HG03354 (cell line): ENCODE measurements around the gene CENPP.

ENCODE experiments used
- ATAC-seq: cut with Tn5 transposase; IDR thresholded peaks from one replicate; pipeline ENCODE4 v1.9.1; 2021; ENCODE audit warnings: mild to moderate bottlenecking; ENCODE audit not compliant: unreplicated experiment, poor library complexity, severe bottlenecking

The CENPP gene

GRCh38 chr9:92325269-92325990 is at the start of gene CENPP, which contains the start of gene NOL8:
Gene CENPP, plus strand, starts transcription at chr9:92325953.
Gene NOL8, minus strand, starts transcription at chr9:92325350. Its CDS starts 1,189 bp downstream, at chr9:92324161.
- ATAC-seq, result peak; percentile 95

GRCh38 chr9:92276331-92277032 is 49.3 kb upstream of the CENPP start:
- ATAC-seq, result no peak

GRCh38 chr9:92278110-92278509 is 47.6 kb upstream of the CENPP start:
- no peak for ATAC-seq

GRCh38 chr9:92279302-92279701 is 46.5 kb upstream of the CENPP start:
- no peak for ATAC-seq

- ATAC-seq, result no peak
Measured at GRCh38 chr9:92289708-92290390, 35.9 kb upstream of the CENPP start.

GRCh38 chr9:92290785-92291429 is 34.8 kb upstream of the CENPP start:
- ATAC-seq, result no peak

- ATAC-seq, result no peak
Measured at GRCh38 chr9:92291577-92291976, 34.2 kb upstream of the CENPP start.

GRCh38 chr9:92292338-92293074 is 33.2 kb upstream of the CENPP start:
- ATAC-seq, result no peak

GRCh38 chr9:92293075-92293354 is 32.7 kb upstream of the CENPP start:
- no peak for ATAC-seq

- peak; percentile 95 for ATAC-seq
Measured at GRCh38 chr9:92293452-92294296, 32.1 kb upstream of the CENPP start, which contains the start of gene IARS1. Gene IARS1, minus strand, starts transcription at chr9:92293697. Its CDS starts 4,278 bp downstream, at chr9:92289419.

- no peak for ATAC-seq
Measured at GRCh38 chr9:92294297-92294676, 31.5 kb upstream of the CENPP start.

GRCh38 chr9:92295240-92295790 is 30.4 kb upstream of the CENPP start:
- ATAC-seq, result no peak

GRCh38 chr9:92295827-92296258 is 29.9 kb upstream of the CENPP start:
- no peak for ATAC-seq

GRCh38 chr9:92297611-92298010 is 28.1 kb upstream of the CENPP start:
- ATAC-seq, result no peak

GRCh38 chr9:92298036-92298435 is 27.7 kb upstream of the CENPP start:
- no peak for ATAC-seq

- no peak for ATAC-seq
Measured at GRCh38 chr9:92299116-92299515, 26.6 kb upstream of the CENPP start.

GRCh38 chr9:92300936-92301335 is 24.8 kb upstream of the CENPP start:
- no peak for ATAC-seq

GRCh38 chr9:92308893-92309292 is 16.9 kb upstream of the CENPP start:
- ATAC-seq, result no peak
